MM.1S (cell line): ENCODE measurements around the gene SARS1.

ENCODE experiments used
- DNase-seq: peaks from one replicate; pipeline ENCODE4 v3.0.0-alpha.2; 2015
- H2AFZ ChIP-seq: fragments of 300-600 bp; sonication (generic); 2 replicates; pipeline ENCODE4 v1.6.0; 2016; ENCODE audit warnings: antibody characterized with exemption, low read length
- H3F3A ChIP-seq: fragments of 300-600 bp; sonication (generic); 2 replicates; pipeline ENCODE4 v1.6.1; 2016; ENCODE audit warnings: mild to moderate bottlenecking, antibody characterized with exemption, low read length, moderate library complexity, mixed read lengths; ENCODE audit not compliant: insufficient read depth
- H3K27ac ChIP-seq: fragments of 300-600 bp; sonication (generic); 2 replicates; pipeline ENCODE4 v1.5.1; 2016; ENCODE audit warnings: mild to moderate bottlenecking, low read length
- H3K27me3 ChIP-seq: fragments of 300-600 bp; sonication (generic); replicated peaks from 2 replicates; pipeline ENCODE4 v1.6.0; 2016; ENCODE audit warnings: low read length; ENCODE audit not compliant: insufficient read depth
- H3K36me3 ChIP-seq: fragments of 300-600 bp; sonication (generic); replicated peaks from 2 replicates; pipeline ENCODE4 v1.6.1; 2016; ENCODE audit warnings: mild to moderate bottlenecking, low read length, mixed read lengths; ENCODE audit not compliant: insufficient read depth
- H3K4me1 ChIP-seq: fragments of 300-600 bp; sonication (generic); 2 replicates; pipeline ENCODE4 v1.6.1; 2016; ENCODE audit warnings: low read length, mixed read lengths
- H3K4me2 ChIP-seq: fragments of 300-600 bp; sonication (generic); 2 replicates; pipeline ENCODE4 v1.6.0; 2016; ENCODE audit warnings: low read depth, low read length
- H3K4me3 ChIP-seq: fragments of 300-600 bp; sonication (generic); 2 replicates; pipeline ENCODE4 v1.5.1; 2016; ENCODE audit warnings: low read length, mixed read lengths
- H3K79me2 ChIP-seq: fragments of 300-600 bp; sonication (generic); 2 replicates; pipeline ENCODE4 v1.6.1; 2016; ENCODE audit warnings: mixed run types, low read length, mixed read lengths
- H3K9ac ChIP-seq: fragments of 300-600 bp; sonication (generic); 2 replicates; pipeline ENCODE4 v1.6.1; 2016; ENCODE audit warnings: low read length, mixed read lengths
- H3K9me2 ChIP-seq: fragments of 300-600 bp; sonication (generic); replicated peaks from 2 replicates; pipeline ENCODE4 v1.6.1; 2016; ENCODE audit warnings: mild to moderate bottlenecking, low read length, mixed read lengths; ENCODE audit not compliant: insufficient read depth
- H3K9me3 ChIP-seq: fragments of 300-600 bp; sonication (generic); replicated peaks from 2 replicates; pipeline ENCODE4 v1.6.1; 2016; ENCODE audit warnings: mild to moderate bottlenecking, low read length, mixed read lengths; ENCODE audit not compliant: insufficient read depth
- H4K20me1 ChIP-seq: fragments of 300-600 bp; sonication (generic); 2 replicates; pipeline ENCODE4 v1.6.1; 2016; ENCODE audit warnings: mild to moderate bottlenecking, low read length, moderate library complexity, mixed read lengths; ENCODE audit not compliant: insufficient read depth
- EZH2 ChIP-seq: fragments of 300-600 bp; sonication (generic); optimal IDR thresholded peaks from 2 replicates; pipeline ENCODE3; 2017; ENCODE audit warnings: low read depth, mild to moderate bottlenecking, antibody characterized with exemption, low read length, mixed read lengths
- EZH2phosphoT487 ChIP-seq: fragments of 300-600 bp; sonication (generic); IDR thresholded peaks from 2 replicates; pipeline ENCODE4 v1.6.1; 2018; ENCODE audit warnings: antibody characterized with exemption, low read length
- TF ChIP-seq, protein P1 (sequence below): fragments of 300-600 bp; sonication (generic); IDR thresholded peaks from 2 replicates; pipeline ENCODE4 v1.5.1; 2016; ENCODE audit warnings: antibody characterized with exemption, low read length, mixed read lengths

The SARS1 gene

DNA sequence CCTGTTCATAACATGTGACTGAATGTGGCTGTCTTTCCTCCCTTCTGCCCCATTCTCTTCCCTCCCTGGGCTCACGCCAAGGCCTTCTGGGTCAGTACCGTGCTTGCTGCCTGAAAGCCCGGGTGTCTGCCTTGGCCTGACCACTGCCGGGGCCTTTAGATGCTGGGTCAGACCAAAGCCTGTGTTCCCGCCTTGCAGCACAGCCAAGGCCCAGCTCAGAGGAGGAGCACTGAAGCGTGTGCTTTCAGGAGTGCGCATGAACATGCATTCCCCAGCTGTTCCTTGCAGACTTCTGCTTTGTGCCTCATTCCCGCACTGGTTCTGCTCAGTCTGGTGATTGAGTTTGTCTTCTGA, 27.0 kb upstream of the SARS1 start:
- Histone ChIP-seq H3K4me3 (no peak overlapping the region), H3F3A (no peaks in the 10 kb centered on the region), H2AFZ (no peak overlapping the region), H3K4me2 (no peak overlapping the region), H3K9me3 (no peaks in the 10 kb centered on the region), H3K9me2 (no peaks in the 10 kb centered on the region), H3K4me1 (no peaks in the 10 kb centered on the region), H3K27ac (no peak overlapping the region), H3K27me3 (no peaks in the 10 kb centered on the region), H3K9ac (no peak overlapping the region), H3K79me2 (no peaks in the 10 kb centered on the region), H3K36me3 (no peaks in the 10 kb centered on the region), H4K20me1 (no peaks in the 10 kb centered on the region)
- no peak for DNase-seq
- TF ChIP-seq EZH2 (no peak), EZH2phosphoT487 (no peak)
- TF ChIP-seq, protein P1, sequence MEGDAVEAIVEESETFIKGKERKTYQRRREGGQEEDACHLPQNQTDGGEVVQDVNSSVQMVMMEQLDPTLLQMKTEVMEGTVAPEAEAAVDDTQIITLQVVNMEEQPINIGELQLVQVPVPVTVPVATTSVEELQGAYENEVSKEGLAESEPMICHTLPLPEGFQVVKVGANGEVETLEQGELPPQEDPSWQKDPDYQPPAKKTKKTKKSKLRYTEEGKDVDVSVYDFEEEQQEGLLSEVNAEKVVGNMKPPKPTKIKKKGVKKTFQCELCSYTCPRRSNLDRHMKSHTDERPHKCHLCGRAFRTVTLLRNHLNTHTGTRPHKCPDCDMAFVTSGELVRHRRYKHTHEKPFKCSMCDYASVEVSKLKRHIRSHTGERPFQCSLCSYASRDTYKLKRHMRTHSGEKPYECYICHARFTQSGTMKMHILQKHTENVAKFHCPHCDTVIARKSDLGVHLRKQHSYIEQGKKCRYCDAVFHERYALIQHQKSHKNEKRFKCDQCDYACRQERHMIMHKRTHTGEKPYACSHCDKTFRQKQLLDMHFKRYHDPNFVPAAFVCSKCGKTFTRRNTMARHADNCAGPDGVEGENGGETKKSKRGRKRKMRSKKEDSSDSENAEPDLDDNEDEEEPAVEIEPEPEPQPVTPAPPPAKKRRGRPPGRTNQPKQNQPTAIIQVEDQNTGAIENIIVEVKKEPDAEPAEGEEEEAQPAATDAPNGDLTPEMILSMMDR = no peak

DNA sequence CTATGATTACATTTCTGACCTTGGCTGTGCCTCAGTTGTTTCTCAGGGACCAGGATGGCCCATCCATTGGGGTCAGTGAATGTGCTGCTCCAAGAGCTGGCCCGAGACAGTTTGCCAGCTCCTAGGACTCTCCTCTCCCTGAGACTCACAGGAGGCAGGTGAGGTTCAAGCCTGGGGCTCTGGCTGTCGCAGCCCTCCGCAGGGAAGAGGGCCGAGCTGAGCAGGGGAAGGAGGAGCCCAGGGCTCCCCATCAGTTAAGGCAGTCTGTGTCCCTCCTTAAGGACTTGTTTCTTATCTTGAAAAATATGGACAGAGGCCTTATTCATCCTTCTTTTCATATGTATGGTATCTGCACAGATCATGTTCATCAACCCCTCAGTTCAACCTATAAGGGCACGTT, 26.6 kb upstream of the SARS1 start:
- no peaks in the 10 kb centered on the region for H3F3A ChIP-seq
- no peak overlapping the region for H3K9ac ChIP-seq
- H3K36me3 ChIP-seq = no peaks in the 10 kb centered on the region
- H3K79me2 ChIP-seq = no peaks in the 10 kb centered on the region
- no peaks in the 10 kb centered on the region for H4K20me1 ChIP-seq
- no peak for DNase-seq
- H3K27ac ChIP-seq = no peak overlapping the region
- H3K4me1 ChIP-seq = no peaks in the 10 kb centered on the region
- H2AFZ ChIP-seq = no peak overlapping the region
- H3K9me3 ChIP-seq = no peaks in the 10 kb centered on the region
- H3K9me2 ChIP-seq = no peaks in the 10 kb centered on the region
- no peak overlapping the region for H3K4me2 ChIP-seq
- H3K27me3 ChIP-seq = no peaks in the 10 kb centered on the region
- no peak for TF ChIP-seq EZH2
- TF ChIP-seq EZH2phosphoT487 = no peak
- TF ChIP-seq, protein P1 = no peak
- H3K4me3 ChIP-seq = no peak overlapping the region

DNA sequence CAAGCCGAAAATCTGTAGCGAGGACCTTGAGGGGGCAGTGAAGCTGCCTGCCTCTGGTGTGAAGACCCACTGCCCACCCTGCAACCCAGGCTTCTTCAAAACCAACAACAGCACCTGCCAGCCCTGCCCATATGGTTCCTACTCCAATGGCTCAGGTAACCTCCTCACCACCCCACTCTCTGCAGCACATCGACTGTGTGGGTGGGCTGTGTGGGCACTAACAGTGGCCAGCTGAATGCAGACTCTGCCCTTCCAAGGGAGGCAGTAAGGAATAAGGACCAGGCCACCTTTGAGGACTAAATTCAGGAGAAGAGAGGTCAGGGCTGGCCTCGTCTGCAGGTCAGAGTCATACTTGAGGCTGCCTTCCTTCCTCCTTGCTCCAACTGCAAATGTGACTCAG, 25.5 kb upstream of the SARS1 start:
- Histone ChIP-seq H3K27me3 (no peaks in the 10 kb centered on the region), H3K9ac (no peak overlapping the region), H2AFZ (no peak overlapping the region), H3K4me1 (no peaks in the 10 kb centered on the region), H4K20me1 (no peaks in the 10 kb centered on the region), H3F3A (no peaks in the 10 kb centered on the region), H3K4me3 (no peak overlapping the region), H3K4me2 (no peak overlapping the region), H3K27ac (no peak overlapping the region), H3K79me2 (no peaks in the 10 kb centered on the region), H3K9me3 (no peaks in the 10 kb centered on the region), H3K36me3 (no peaks in the 10 kb centered on the region), H3K9me2 (no peaks in the 10 kb centered on the region)
- no peak for DNase-seq
- TF ChIP-seq EZH2 (no peak), EZH2phosphoT487 (no peak)
- TF ChIP-seq, protein P1 = no peak

DNA sequence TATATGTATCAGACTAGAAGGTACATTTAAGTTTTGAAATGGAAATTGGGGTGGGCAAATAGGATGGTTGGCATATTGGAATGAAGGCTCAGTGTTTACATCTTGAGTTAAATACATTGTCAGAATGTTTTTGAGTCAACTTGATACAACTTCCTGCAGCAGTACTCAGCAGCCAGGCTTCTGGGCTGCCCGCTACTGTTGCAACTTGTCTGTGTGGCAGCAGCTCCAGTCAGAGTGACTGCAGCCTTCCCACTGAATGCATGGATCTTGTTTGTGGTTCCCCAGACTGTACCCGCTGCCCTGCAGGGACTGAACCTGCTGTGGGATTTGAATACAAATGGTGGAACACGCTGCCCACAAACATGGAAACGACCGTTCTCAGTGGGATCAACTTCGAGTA, 24.9 kb upstream of the SARS1 start:
- Histone ChIP-seq H3K4me3 (no peak overlapping the region), H3K36me3 (no peaks in the 10 kb centered on the region), H3K4me2 (no peak overlapping the region), H3K79me2 (no peaks in the 10 kb centered on the region), H3K9ac (no peak overlapping the region), H3F3A (no peaks in the 10 kb centered on the region), H2AFZ (no peak overlapping the region), H3K27me3 (no peaks in the 10 kb centered on the region), H3K27ac (no peak overlapping the region), H4K20me1 (no peaks in the 10 kb centered on the region), H3K4me1 (no peaks in the 10 kb centered on the region), H3K9me3 (no peaks in the 10 kb centered on the region), H3K9me2 (no peaks in the 10 kb centered on the region)
- TF ChIP-seq EZH2 (no peak), EZH2phosphoT487 (no peak)
- TF ChIP-seq, protein P1 = no peak
- no peak for DNase-seq
